ENCODE measurements around the gene TSC1. TPM values are rescaled to one million over a fixed set of nuclear protein-coding genes. Genes with fewer than 3 reads are reported as not detected.

Gene TSC1
- total RNA-seq, 1 experiment from 2014 or later: 53.5 TPM

DNA sequence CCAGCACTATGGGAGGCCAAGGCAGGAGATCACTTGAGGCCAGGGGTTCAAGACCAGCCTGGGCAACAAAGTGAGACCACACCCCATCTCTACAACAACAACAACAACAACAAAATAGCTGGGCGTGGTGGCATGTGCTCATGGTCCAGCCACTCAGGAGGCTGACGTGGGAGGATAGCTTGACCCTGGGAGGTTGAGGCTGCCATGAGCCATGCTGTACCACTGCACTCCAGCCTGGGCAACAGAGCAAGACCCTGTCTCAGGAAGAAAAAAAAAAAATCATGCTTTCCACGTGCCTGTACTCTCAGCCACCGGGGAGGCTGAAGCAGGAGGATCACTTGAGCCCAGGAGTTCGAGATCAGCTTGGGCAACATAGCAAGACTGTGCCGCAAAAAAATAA, 29.5 kb downstream of the TSC1 start:
- Histone ChIP-seq H3K9me3 (no peaks in the 10 kb centered on the region), H3K27me3 (replicated peaks; ENCODE audit: control insufficient read depth, insufficient read depth, low read length) (no peaks in the 10 kb centered on the region), H3K4me3 (ENCODE audit: low read depth, low read length) (no peak overlapping the region), H3K36me3 (ENCODE audit: control insufficient read depth, insufficient read depth, low read length) (peaks cover 2% of the 10 kb centered on the region), H3K4me1 (no peaks in the 10 kb centered on the region)
- ChIA-PET POLR2A (no interaction called here), CTCF (no interaction called here)
- no peak for DNase-seq
- no peak overlapping the region for H3K4me3 Mint-ChIP-seq (ENCODE audit: unreplicated experiment)
- TF ChIP-seq, protein P1, sequence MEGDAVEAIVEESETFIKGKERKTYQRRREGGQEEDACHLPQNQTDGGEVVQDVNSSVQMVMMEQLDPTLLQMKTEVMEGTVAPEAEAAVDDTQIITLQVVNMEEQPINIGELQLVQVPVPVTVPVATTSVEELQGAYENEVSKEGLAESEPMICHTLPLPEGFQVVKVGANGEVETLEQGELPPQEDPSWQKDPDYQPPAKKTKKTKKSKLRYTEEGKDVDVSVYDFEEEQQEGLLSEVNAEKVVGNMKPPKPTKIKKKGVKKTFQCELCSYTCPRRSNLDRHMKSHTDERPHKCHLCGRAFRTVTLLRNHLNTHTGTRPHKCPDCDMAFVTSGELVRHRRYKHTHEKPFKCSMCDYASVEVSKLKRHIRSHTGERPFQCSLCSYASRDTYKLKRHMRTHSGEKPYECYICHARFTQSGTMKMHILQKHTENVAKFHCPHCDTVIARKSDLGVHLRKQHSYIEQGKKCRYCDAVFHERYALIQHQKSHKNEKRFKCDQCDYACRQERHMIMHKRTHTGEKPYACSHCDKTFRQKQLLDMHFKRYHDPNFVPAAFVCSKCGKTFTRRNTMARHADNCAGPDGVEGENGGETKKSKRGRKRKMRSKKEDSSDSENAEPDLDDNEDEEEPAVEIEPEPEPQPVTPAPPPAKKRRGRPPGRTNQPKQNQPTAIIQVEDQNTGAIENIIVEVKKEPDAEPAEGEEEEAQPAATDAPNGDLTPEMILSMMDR (IDR thresholded peaks at IDR 0.05; ENCODE audit: insufficient read depth in 1 of 2, low read depth in 1 of 2, low read length in 1 of 2, severe bottlenecking in 1 of 2, unreplicated experiment in 1 of 2): no peak
- H3K27ac Mint-ChIP-seq (ENCODE audit: unreplicated experiment): no peak overlapping the region
- no peaks in the 10 kb centered on the region for H3K9me3 Mint-ChIP-seq (ENCODE audit: unreplicated experiment)
- intact Hi-C loops (cut with micrococcal nuclease; ENCODE audit: unreplicated experiment): no loop called here
- H3K27me3 Mint-ChIP-seq (ENCODE audit: insufficient read depth, unreplicated experiment): no peaks in the 10 kb centered on the region
- H3K36me3 Mint-ChIP-seq (ENCODE audit: insufficient read depth, unreplicated experiment): peaks cover 37% of the 10 kb centered on the region
- no peaks in the 10 kb centered on the region for H3K4me1 Mint-ChIP-seq (ENCODE audit: low read depth, unreplicated experiment)
- no TSS peak for BruUV-seq (replicated peaks)

DNA sequence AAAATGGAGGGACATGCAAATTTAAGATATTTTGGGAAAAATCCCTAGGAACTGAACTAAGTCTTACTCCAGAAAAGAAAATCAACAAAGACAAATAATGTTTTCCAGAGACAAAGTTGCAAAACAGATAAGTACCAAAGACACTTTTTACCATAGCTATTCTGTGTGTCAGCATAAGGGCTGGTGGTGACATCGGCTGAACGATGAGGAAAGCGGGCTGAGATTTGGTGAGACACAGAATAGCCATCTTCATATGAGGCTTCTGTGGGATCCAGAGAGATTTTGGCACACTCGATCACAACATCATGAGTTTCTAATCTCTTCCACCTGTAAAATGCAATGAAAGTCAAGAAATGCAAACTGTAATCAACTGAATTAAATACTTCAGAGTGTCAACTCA, 32.3 kb downstream of the TSC1 start:
- BruUV-seq (replicated peaks): no TSS peak
- H3K27me3 ChIP-seq (replicated peaks; ENCODE audit: control insufficient read depth, insufficient read depth, low read length): no peaks in the 10 kb centered on the region
- ChIA-PET POLR2A (no interaction called here), CTCF (no interaction called here)
- TF ChIP-seq, protein P1 (IDR thresholded peaks at IDR 0.05; ENCODE audit: insufficient read depth in 1 of 2, low read depth in 1 of 2, low read length in 1 of 2, severe bottlenecking in 1 of 2, unreplicated experiment in 1 of 2): no peak
- H3K9me3 Mint-ChIP-seq (ENCODE audit: unreplicated experiment): no peaks in the 10 kb centered on the region
- H3K36me3 Mint-ChIP-seq (ENCODE audit: insufficient read depth, unreplicated experiment): peaks cover 43% of the 10 kb centered on the region
- intact Hi-C loops (cut with micrococcal nuclease; ENCODE audit: unreplicated experiment): no loop called here
- no peaks in the 10 kb centered on the region for H3K4me1 ChIP-seq
- H3K4me3 Mint-ChIP-seq (ENCODE audit: unreplicated experiment): no peak overlapping the region
- no peak for DNase-seq
- no peak overlapping the region for H3K4me3 ChIP-seq (ENCODE audit: low read depth, low read length)
- no peaks in the 10 kb centered on the region for H3K27me3 Mint-ChIP-seq (ENCODE audit: insufficient read depth, unreplicated experiment)
- H3K27ac Mint-ChIP-seq (ENCODE audit: unreplicated experiment): no peak overlapping the region
- no peaks in the 10 kb centered on the region for H3K9me3 ChIP-seq
- peaks cover 2% of the 10 kb centered on the region for H3K36me3 ChIP-seq (ENCODE audit: control insufficient read depth, insufficient read depth, low read length)
- H3K4me1 Mint-ChIP-seq (ENCODE audit: low read depth, unreplicated experiment): no peaks in the 10 kb centered on the region

DNA sequence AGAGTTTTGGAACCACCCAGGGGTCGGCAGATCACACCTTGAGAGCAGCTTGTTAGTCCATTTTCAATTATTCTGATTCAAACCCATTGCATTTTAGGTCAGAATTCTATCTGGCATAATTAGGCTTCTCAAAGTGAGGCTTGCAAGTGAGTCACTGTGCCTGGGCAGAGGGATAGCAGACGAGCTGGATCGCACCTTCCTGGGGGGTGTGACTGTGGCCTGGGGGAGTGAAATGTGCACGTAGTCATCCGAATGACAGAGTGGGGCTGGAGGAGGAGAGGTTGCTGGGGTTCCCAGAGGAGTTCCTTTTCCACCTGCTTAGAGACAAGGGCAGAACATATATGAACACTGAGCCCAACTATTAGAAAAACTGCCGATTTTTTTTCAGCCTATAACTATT, 34.0 kb downstream of the TSC1 start:
- POLR2A ChIA-PET: no interaction called here
- H3K9me3 ChIP-seq: no peaks in the 10 kb centered on the region
- Mint-ChIP-seq H3K27me3 (ENCODE audit: insufficient read depth, unreplicated experiment) (no peaks in the 10 kb centered on the region), H3K9me3 (ENCODE audit: unreplicated experiment) (no peaks in the 10 kb centered on the region), H3K36me3 (ENCODE audit: insufficient read depth, unreplicated experiment) (peaks cover 38% of the 10 kb centered on the region), H3K27ac (ENCODE audit: unreplicated experiment) (no peak overlapping the region), H3K4me1 (ENCODE audit: low read depth, unreplicated experiment) (no peaks in the 10 kb centered on the region), H3K4me3 (ENCODE audit: unreplicated experiment) (no peak overlapping the region)
- intact Hi-C loops (cut with micrococcal nuclease; ENCODE audit: unreplicated experiment): no loop called here
- BruUV-seq (replicated peaks): no TSS peak
- CTCF ChIA-PET: no interaction called here
- H3K36me3 ChIP-seq (ENCODE audit: control insufficient read depth, insufficient read depth, low read length): peaks cover 2% of the 10 kb centered on the region; the same call in 1 of the 2 replicates
- DNase-seq: no peak
- H3K4me1 ChIP-seq: no peaks in the 10 kb centered on the region
- H3K4me3 ChIP-seq (ENCODE audit: low read depth, low read length): no peak overlapping the region
- H3K27me3 ChIP-seq (replicated peaks; ENCODE audit: control insufficient read depth, insufficient read depth, low read length): no peaks in the 10 kb centered on the region
- TF ChIP-seq, protein P1 (IDR thresholded peaks at IDR 0.05; ENCODE audit: insufficient read depth in 1 of 2, low read depth in 1 of 2, low read length in 1 of 2, severe bottlenecking in 1 of 2, unreplicated experiment in 1 of 2): no peak

Data from Caco-2 (cell line).